Measurements from ENCODE around the gene GRM7.

- TF ChIP-seq EZH2phosphoT487 (IDR thresholded peaks at IDR 0.05; ENCODE audit: borderline replicate concordance, low read length), result no peak
- TF ChIP-seq, protein P1, sequence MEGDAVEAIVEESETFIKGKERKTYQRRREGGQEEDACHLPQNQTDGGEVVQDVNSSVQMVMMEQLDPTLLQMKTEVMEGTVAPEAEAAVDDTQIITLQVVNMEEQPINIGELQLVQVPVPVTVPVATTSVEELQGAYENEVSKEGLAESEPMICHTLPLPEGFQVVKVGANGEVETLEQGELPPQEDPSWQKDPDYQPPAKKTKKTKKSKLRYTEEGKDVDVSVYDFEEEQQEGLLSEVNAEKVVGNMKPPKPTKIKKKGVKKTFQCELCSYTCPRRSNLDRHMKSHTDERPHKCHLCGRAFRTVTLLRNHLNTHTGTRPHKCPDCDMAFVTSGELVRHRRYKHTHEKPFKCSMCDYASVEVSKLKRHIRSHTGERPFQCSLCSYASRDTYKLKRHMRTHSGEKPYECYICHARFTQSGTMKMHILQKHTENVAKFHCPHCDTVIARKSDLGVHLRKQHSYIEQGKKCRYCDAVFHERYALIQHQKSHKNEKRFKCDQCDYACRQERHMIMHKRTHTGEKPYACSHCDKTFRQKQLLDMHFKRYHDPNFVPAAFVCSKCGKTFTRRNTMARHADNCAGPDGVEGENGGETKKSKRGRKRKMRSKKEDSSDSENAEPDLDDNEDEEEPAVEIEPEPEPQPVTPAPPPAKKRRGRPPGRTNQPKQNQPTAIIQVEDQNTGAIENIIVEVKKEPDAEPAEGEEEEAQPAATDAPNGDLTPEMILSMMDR (IDR thresholded peaks at IDR 0.05; ENCODE audit: low read depth, low read length, poor library complexity, severe bottlenecking), result no peak
These were observed 770.0 kb downstream of the GRM7 start for GRCh38 chr3:7630925-7631324.

Data from DOHH2 (cell line).